Stimulated activated naive CD4-positive, alpha-beta T cell (primary cell): ENCODE results near the gene PDYN.
A peak's percentile ranks its signal among the peaks of the same experiment; 100 is the strongest.
"Not testable (repeated sequence)": the region's sequence is repeated elsewhere in the genome, so short reads cannot be mapped to it uniquely, and the experiment has no call there.

Experiments used
- DNase-seq, 6 experiments: peaks; one replicate each; lab custom pipeline; 2025; lab: John Stamatoyannopoulos, UW

The PDYN gene

GRCh38 chr20:1993986-1994385 lies at the start of gene PDYN:
TSS of gene PDYN (minus strand) at chr20:1994058. CDS start at chr20:1983084, 10,974 bp downstream.
- no peak for DNase-seq

GRCh38 chr20:2042400-2042799 lies 48.5 kb upstream of the PDYN start:
- DNase-seq, result no peak

GRCh38 chr20:2038161-2038560 lies 44.3 kb upstream of the PDYN start:
- no peak for DNase-seq

- no peak for DNase-seq
Measured at GRCh38 chr20:2037296-2037914, 43.5 kb upstream of the PDYN start.

GRCh38 chr20:2036357-2036756 lies 42.5 kb upstream of the PDYN start:
- not testable (repeated sequence) for DNase-seq

- DNase-seq, result no peak
Measured at GRCh38 chr20:2032168-2032567, 38.3 kb upstream of the PDYN start.

- no peak for DNase-seq
Measured at GRCh38 chr20:2026514-2026913, 32.7 kb upstream of the PDYN start.

GRCh38 chr20:2026004-2026403 lies 32.1 kb upstream of the PDYN start:
- DNase-seq, result no peak

GRCh38 chr20:2023151-2023550 lies 29.3 kb upstream of the PDYN start:
- no peak for DNase-seq

GRCh38 chr20:2022163-2022562 lies 28.3 kb upstream of the PDYN start:
- DNase-seq, result no peak

- DNase-seq, result no peak
Measured at GRCh38 chr20:2010533-2010932, 16.7 kb upstream of the PDYN start.

GRCh38 chr20:2006452-2007361 lies 12.8 kb upstream of the PDYN start:
- DNase-seq, result peak in 1 of 6 experiments; percentile 6

GRCh38 chr20:2005831-2006426 lies 12.1 kb upstream of the PDYN start:
- DNase-seq, result peak in 5 of 6 experiments; percentile 8 to 57 (median 20)

- no peak for DNase-seq
Measured at GRCh38 chr20:2005359-2005758, 11.5 kb upstream of the PDYN start.

- DNase-seq, result no peak
Measured at GRCh38 chr20:2004171-2004570, 10.3 kb upstream of the PDYN start.

- DNase-seq, result no peak
Measured at GRCh38 chr20:2002365-2002764, 8.5 kb upstream of the PDYN start.

GRCh38 chr20:2001119-2001518 lies 7.3 kb upstream of the PDYN start:
- no peak for DNase-seq

GRCh38 chr20:2000285-2000684 lies 6.4 kb upstream of the PDYN start:
- DNase-seq, result no peak

GRCh38 chr20:1998715-1999114 lies 4.9 kb upstream of the PDYN start:
- no peak for DNase-seq

GRCh38 chr20:1998193-1998520 lies 4.3 kb upstream of the PDYN start:
- no peak for DNase-seq

GRCh38 chr20:1997483-1998192 lies 3.8 kb upstream of the PDYN start:
- no peak for DNase-seq

GRCh38 chr20:1995531-1996310 lies 1.9 kb upstream of the PDYN start:
- no peak for DNase-seq
